Measurements from ENCODE around the gene COPS9. TPM values are rescaled to one million over a fixed set of nuclear protein-coding genes. Genes with fewer than 3 reads are reported as not detected.

Gene COPS9
- total RNA-seq, 1 donor from 2014 or later = 35.0 TPM

- no peak for DNase-seq (ENCODE audit: low read depth)
- no peak for FAIRE-seq
- Histone ChIP-seq H3K36me3 (ENCODE audit: control insufficient read depth, insufficient read depth, low read length) (peaks cover 18% of the 10 kb centered on the region), H3K4me3 (ENCODE audit: low read depth, low read length) (no peak overlapping the region), H3K27me3 (ENCODE audit: control insufficient read depth, insufficient read depth, low read length) (no peaks in the 10 kb centered on the region)
- TF ChIP-seq CTCF (IDR thresholded peaks at IDR 0.05; ENCODE audit: insufficient read depth, low read length, severe bottlenecking) = no peak
These were observed 8.8 kb downstream of the COPS9 start for GRCh38 chr2:240127191-240127750.

DNA sequence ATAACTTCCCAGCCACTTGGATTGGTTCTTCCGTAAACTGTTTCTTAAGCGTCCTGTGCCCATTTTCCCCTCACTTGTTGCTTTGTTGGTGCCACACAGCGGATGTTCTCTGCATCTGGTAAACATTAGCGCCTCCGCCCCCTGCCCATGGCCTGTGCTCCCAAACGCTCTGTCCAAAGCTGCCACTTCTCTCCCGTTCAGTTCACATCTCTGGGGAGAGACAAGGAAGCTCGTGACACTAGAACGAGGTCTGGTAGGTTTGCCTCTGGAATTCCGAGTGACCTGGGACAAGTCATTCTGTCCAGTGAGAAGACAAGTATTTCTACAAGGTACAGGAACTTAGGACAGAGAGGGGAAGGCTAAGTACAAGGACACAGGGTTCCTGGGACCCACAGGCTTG is 9.4 kb downstream of the COPS9 start:
- Histone ChIP-seq H3K36me3 (ENCODE audit: control insufficient read depth, insufficient read depth, low read length) (peaks cover 13% of the 10 kb centered on the region), H3K27me3 (ENCODE audit: control insufficient read depth, insufficient read depth, low read length) (no peaks in the 10 kb centered on the region), H3K4me3 (ENCODE audit: low read depth, low read length) (no peak overlapping the region)
- no peak for FAIRE-seq
- DNase-seq (ENCODE audit: low read depth) = no peak
- TF ChIP-seq CTCF (IDR thresholded peaks at IDR 0.05; ENCODE audit: insufficient read depth, low read length, severe bottlenecking) = no peak

DNA sequence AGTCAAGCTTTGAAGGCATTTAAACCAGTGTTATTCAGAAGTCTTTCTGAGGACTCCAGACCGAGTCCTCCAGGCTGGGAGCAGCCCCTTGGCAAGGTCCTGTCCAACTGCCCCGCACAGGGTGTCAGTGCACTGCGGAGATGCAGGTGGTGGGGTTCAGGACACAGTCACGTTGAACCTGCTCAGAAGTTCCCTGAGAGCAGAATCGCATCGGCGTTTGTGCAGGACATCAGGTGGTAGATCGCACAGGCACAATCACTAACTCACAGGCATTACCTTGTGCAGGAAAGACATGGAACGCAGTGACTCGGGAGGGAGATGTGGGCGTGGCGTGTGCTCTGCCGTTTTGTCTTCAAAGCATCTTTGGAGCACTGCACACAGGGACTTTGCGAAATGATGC is 10.4 kb downstream of the COPS9 start:
- H3K36me3 ChIP-seq (ENCODE audit: control insufficient read depth, insufficient read depth, low read length) = peaks cover 7% of the 10 kb centered on the region
- H3K27me3 ChIP-seq (ENCODE audit: control insufficient read depth, insufficient read depth, low read length) = no peaks in the 10 kb centered on the region
- FAIRE-seq (peak; percentile 23), DNase-seq (ENCODE audit: low read depth) (no peak)
- no peak for TF ChIP-seq CTCF (IDR thresholded peaks at IDR 0.05; ENCODE audit: insufficient read depth, low read length, severe bottlenecking)
- H3K4me3 ChIP-seq (ENCODE audit: low read depth, low read length) = no peak overlapping the region

- no peak for TF ChIP-seq CTCF (IDR thresholded peaks at IDR 0.05; ENCODE audit: insufficient read depth, low read length, severe bottlenecking)
- FAIRE-seq (no peak), DNase-seq (ENCODE audit: low read depth) (no peak)
- Histone ChIP-seq H3K27me3 (ENCODE audit: control insufficient read depth, insufficient read depth, low read length) (no peaks in the 10 kb centered on the region), H3K4me3 (ENCODE audit: low read depth, low read length) (no peak overlapping the region), H3K36me3 (ENCODE audit: control insufficient read depth, insufficient read depth, low read length) (peaks cover 4% of the 10 kb centered on the region)
These were observed 11.5 kb downstream of the COPS9 start for GRCh38 chr2:240124651-240125030.

- DNase-seq (ENCODE audit: low read depth) = no peak
- TF ChIP-seq CTCF (IDR thresholded peaks at IDR 0.05; ENCODE audit: insufficient read depth, low read length, severe bottlenecking) = no peak
- FAIRE-seq = no peak
- H3K4me3 ChIP-seq (ENCODE audit: low read depth, low read length) = no peak overlapping the region
- H3K36me3 ChIP-seq (ENCODE audit: control insufficient read depth, insufficient read depth, low read length) = peaks cover 3% of the 10 kb centered on the region
- no peaks in the 10 kb centered on the region for H3K27me3 ChIP-seq (ENCODE audit: control insufficient read depth, insufficient read depth, low read length)
These were observed 12.1 kb downstream of the COPS9 start for GRCh38 chr2:240123821-240124650.
